ENCODE data around the gene ZHX3. TPM values are rescaled to one million over a fixed set of nuclear protein-coding genes. Genes with fewer than 3 reads are reported as not detected.

ZHX3 gene
- total and polyA plus RNA-seq, 2 of the 13 experiments (the other 11 are each of a cell fraction or from before 2014, with no cell fraction given), result 8.4 to 11.7 TPM

- TF ChIP-seq ZFP91 (CRISPR knock-in tag; IDR thresholded peaks at IDR 0.05; ENCODE audit: borderline replicate concordance) (0 out of 2 replicates have a peak, but pooled peaks have one; percentile 12), SP4 (CRISPR knock-in tag; IDR thresholded peaks at IDR 0.05) (peak; percentile 15; the same call in 1 of the 2 replicates), BORCS8-MEF2B (CRISPR knock-in tag; IDR thresholded peaks at IDR 0.05) (peak; percentile 5; the same call in 1 of the 2 replicates), AGO2 (optimal IDR thresholded peaks at IDR 0.05; ENCODE audit: low read depth, low read length) (peak; percentile 30), ZNF598 (CRISPR knock-in tag; IDR thresholded peaks at IDR 0.05; ENCODE audit: borderline replicate concordance) (0 out of 2 replicates have a peak, but pooled peaks have one; percentile 59), FOSL1 (CRISPR knock-in tag; IDR thresholded peaks at IDR 0.05; ENCODE audit: borderline replicate concordance) (no peak)
These were observed 145.0 kb downstream of the ZHX3 start (continued) for GRCh38 chr20:41172296-41173140.

- Histone ChIP-seq H2AFZ (ENCODE audit: low read length) (no peak overlapping the region), H3K4me1 (ENCODE audit: insufficient read depth, low read length) (no peaks in the 10 kb centered on the region), H3K36me3 (replicated peaks in 1 of 2; ENCODE audit: control insufficient read depth in 1 of 2, insufficient read depth in 2 of 2, low read length in 2 of 2) (peaks cover 62 to 93% of the 10 kb centered on the region in 2 experiments), H3K79me2 (ENCODE audit: insufficient read depth, low read length) (no peaks in the 10 kb centered on the region), H4K20me1 (ENCODE audit: insufficient read depth, low read length) (peaks cover 10% of the 10 kb centered on the region; the same call in 1 of the 2 replicates), H3K9me3 (ENCODE audit: low read length) (no peaks in the 10 kb centered on the region), H3K27me3 (ENCODE audit: control insufficient read depth in 1 of 2, insufficient read depth in 2 of 2, low read length in 2 of 2) (no peaks in the 10 kb centered on the region), H3K4me2 (ENCODE audit: low read depth, low read length) (no peak overlapping the region), H3K4me3 (replicated peaks in 1 of 3; ENCODE audit: insufficient read depth in 1 of 3, low read depth in 2 of 3, low read length in 3 of 3) (no peak overlapping the region), H3K9ac (ENCODE audit: insufficient read depth, low read depth, low read length) (no peak overlapping the region), H3K27ac (ENCODE audit: extremely low read length, insufficient read depth, low read length) (no peak overlapping the region)
- in situ Hi-C loops (cut with HindIII; ENCODE audit: extremely low pct_ligation_motif_present, low pct_unique_long_range_greater_than_20kb), result loop anchor here (5.0 kb wide), 1 partner anchor 170 kb away; the partner anchor contains the start of gene LPIN3
- no peak for TF ChIP-seq SNRNP70 (IDR thresholded peaks at IDR 0.05; ENCODE audit: low read depth, low read length)
- TF ChIP-seq RBM22 (optimal IDR thresholded peaks at IDR 0.05; ENCODE audit: low read length), result peak; percentile 54
- POLR2A ChIA-PET, result interaction anchor here (1.6 kb wide), 1 partner anchor 169 kb away, joined by 12 read pairs; the partner anchor contains the start of gene LPIN3
- 97% methylated on average over 3 of the region's 3 CpGs for WGBS (ENCODE audit: low lambda C conversion rate)
- FAIRE-seq (no peak), ATAC-seq (no peak), DNase-seq (ENCODE audit: low spot score) (no peak)
- BruUV-seq (replicated peaks), result no TSS peak
- CTCF ChIA-PET (ENCODE audit: low intra/inter-chr PET ratio, low total read pairs), result interaction anchor here (3.4 kb wide), 1 partner anchor 168 kb away, joined by 76 read pairs; the partner anchor contains the start of gene LPIN3
- intact Hi-C loops (cut with micrococcal nuclease; ENCODE audit: unreplicated experiment), result loop anchor here (2.0 kb wide), 1 partner anchor 35 kb away; the partner anchor contains the start of gene PLCG1
These were observed 145.7 kb downstream of the ZHX3 start for GRCh38 chr20:41171736-41172295.
